H1 (cell line): ENCODE measurements around the gene CSNK1G3. TPM values are rescaled to one million over a fixed set of nuclear protein-coding genes. Genes with fewer than 3 reads are reported as not detected.

Experiments used
- ASH2L ChIP-seq: fragments of 200-600, 300-600 bp; sonication (generic); IDR thresholded peaks from one replicate; pipeline ENCODE4 v1.7.1; 2017; ENCODE audit warnings: low read length
- CBX8 ChIP-seq: fragments of 300-800, 300-1000 bp; sonication (generic); IDR thresholded peaks from 2 replicates; pipeline ENCODE4 v1.7.1; 2016; ENCODE audit warnings: low read depth, low read length, borderline replicate concordance
- EGR1 ChIP-seq: IDR thresholded peaks from 2 replicates; pipeline ENCODE4 v1.6.1; 2011; ENCODE audit warnings: low read depth, low read length, borderline replicate concordance
- POU5F1 ChIP-seq: IDR thresholded peaks from 2 replicates; pipeline ENCODE4 v1.6.1; 2011; ENCODE audit warnings: low read depth, mild to moderate bottlenecking, low read length, moderate library complexity
- SAP30 ChIP-seq: fragments of 300-600 bp; sonication (generic); IDR thresholded peaks from 2 replicates; pipeline ENCODE4 v1.7.1; 2012; ENCODE audit warnings: low read length, moderate library complexity, mild to moderate bottlenecking, inconsistent platforms; ENCODE audit not compliant: insufficient read depth, insufficient replicate concordance
- SRF ChIP-seq: IDR thresholded peaks from 2 replicates; pipeline ENCODE4 v1.6.1; 2011; ENCODE audit warnings: mild to moderate bottlenecking, low read depth, low read length, moderate library complexity
- polyA plus RNA-seq, 7 experiments: library from polyadenylated mRNA; depleted of rRNA in 3 of 7; stranded (reverse) in 5 of 7; unstranded in 2 of 7; fragments of >200 nt in 5 of 7; fragments of 200-250 nt in 2 of 7; gene quantifications; 1 replicate in 5 of 7; 2 replicates in 1 of 7; 4 replicates in 1 of 7; pipeline versions ENCODE4 v1.2.1 to v1.2.3, GENCODE V29; 2011 to 2013; ENCODE audit warnings: missing spikeins in 2 of 7, mixed read lengths in 2 of 7
- total RNA-seq: library from RNA; stranded (reverse); fragmentation: NEBNext Ultra II Directional; extraction: Animal tissue kit (Norgen Biotek cat#: 25700); gene quantifications from 2 replicates; pipeline ENCODE4 v1.2.1, GENCODE V29; 2021
- TF ChIP-seq, protein P1 (sequence below), 3 experiments: IDR thresholded peaks; 1 replicate in 2 of 3; 2 replicates in 1 of 3; pipeline versions ENCODE4 v1.5.1 to v1.6.1; 2011; ENCODE audit warnings: low read length in 3 of 3, mild to moderate bottlenecking in 3 of 3, inconsistent platforms in 2 of 3, low read depth in 1 of 3, moderate library complexity in 1 of 3; ENCODE audit not compliant: insufficient read depth in 1 of 3; ENCODE audit errors: control extremely low read depth in 1 of 3

CSNK1G3 gene
- total and polyA plus RNA-seq, 2 of the 8 experiments (the other 6 are each of a cell fraction or from before 2014, with no cell fraction given) = 10.6 to 58.9 TPM

DNA sequence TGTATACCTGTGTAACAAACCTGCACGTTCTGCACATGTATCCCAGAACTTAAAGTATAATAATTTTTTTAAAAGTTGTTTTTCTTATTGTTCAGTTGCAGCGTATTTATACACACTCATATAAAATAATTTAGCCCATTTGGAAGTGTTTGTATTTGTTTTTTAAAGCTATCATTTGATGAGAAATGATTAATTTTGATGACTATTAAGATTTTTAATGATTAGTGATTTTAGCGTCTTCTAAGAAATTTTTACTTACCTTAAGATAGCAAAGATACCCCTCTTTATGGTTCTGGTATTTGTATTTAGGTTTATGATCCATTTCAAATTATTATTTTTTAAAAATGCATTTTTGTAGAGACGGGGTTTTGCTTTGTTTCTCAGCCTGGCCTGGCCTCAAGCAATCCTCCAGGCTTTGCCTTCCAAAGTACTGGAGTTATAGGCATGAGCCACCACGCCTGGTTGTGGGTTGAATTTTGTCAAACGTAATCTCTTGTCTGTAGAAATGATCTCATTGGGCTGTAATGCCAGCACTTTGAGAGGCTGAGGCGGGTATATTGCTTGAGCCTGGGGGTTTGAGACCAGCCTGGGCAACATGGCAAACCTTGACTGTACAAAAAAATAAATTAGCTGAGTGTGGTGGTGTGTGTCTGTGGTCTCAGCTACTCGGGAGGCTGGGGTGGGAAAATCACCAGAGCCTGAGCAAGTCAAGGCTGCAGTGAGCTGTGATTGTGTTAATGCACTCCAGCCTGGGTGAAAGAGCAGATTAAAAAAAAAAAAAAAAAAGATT lies 26.9 kb downstream of the CSNK1G3 start (continued):
- TF ChIP-seq, protein P1, sequence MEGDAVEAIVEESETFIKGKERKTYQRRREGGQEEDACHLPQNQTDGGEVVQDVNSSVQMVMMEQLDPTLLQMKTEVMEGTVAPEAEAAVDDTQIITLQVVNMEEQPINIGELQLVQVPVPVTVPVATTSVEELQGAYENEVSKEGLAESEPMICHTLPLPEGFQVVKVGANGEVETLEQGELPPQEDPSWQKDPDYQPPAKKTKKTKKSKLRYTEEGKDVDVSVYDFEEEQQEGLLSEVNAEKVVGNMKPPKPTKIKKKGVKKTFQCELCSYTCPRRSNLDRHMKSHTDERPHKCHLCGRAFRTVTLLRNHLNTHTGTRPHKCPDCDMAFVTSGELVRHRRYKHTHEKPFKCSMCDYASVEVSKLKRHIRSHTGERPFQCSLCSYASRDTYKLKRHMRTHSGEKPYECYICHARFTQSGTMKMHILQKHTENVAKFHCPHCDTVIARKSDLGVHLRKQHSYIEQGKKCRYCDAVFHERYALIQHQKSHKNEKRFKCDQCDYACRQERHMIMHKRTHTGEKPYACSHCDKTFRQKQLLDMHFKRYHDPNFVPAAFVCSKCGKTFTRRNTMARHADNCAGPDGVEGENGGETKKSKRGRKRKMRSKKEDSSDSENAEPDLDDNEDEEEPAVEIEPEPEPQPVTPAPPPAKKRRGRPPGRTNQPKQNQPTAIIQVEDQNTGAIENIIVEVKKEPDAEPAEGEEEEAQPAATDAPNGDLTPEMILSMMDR (IDR thresholded peaks at IDR 0.05; ENCODE audit: control extremely low read depth in 1 of 3, insufficient read depth in 1 of 3, low read depth in 1 of 3, low read length in 3 of 3) = no peak
- no peak for TF ChIP-seq SAP30
- no peak for TF ChIP-seq EGR1
- no peak for TF ChIP-seq POU5F1
- no peak for TF ChIP-seq CBX8
- TF ChIP-seq SRF = no peak
- TF ChIP-seq ASH2L = no peak
